RWPE2 (cell line): ENCODE results near the gene CCDC200.
"Not testable (repeated sequence)": the region's sequence is repeated elsewhere in the genome, so short reads cannot be mapped to it uniquely, and the experiment has no call there.

Source experiments
- ATAC-seq: fragments of 200-7000 bp; cut with Tn5 transposase; 3 replicates; pipeline ENCODE4 v1.9.1; 2021; ENCODE audit warnings: low read depth
- DNase-seq: peaks from one replicate; pipeline ENCODE4 v3.0.0-alpha.2; 2020; ENCODE audit warnings: low spot score
- H3K27ac ChIP-seq: fragments of 450-650 bp; 2 replicates; pipeline ENCODE4 v1.5.1; 2017; ENCODE audit warnings: mild to moderate bottlenecking; ENCODE audit not compliant: poor library complexity, severe bottlenecking
- H3K27me3 ChIP-seq: fragments of 250-450 bp; sonication (Bioruptor Pico); 2 replicates; pipeline ENCODE4 v1.5.1; 2021; ENCODE audit warnings: mild to moderate bottlenecking, moderate library complexity; ENCODE audit not compliant: insufficient read depth, poor library complexity, severe bottlenecking
- H3K36me3 ChIP-seq: fragments of 250-450 bp; sonication (Bioruptor Pico); 2 replicates; pipeline ENCODE4 v1.5.1; 2020; ENCODE audit warnings: low read depth, mild to moderate bottlenecking, moderate library complexity
- H3K4me1 ChIP-seq: fragments of 250-450 bp; sonication (Bioruptor Pico); 2 replicates; pipeline ENCODE4 v1.5.1; 2021; ENCODE audit warnings: mild to moderate bottlenecking, moderate library complexity; ENCODE audit not compliant: insufficient read depth, poor library complexity, severe bottlenecking
- H3K4me3 ChIP-seq: fragments of 250-450 bp; sonication (Bioruptor Pico); 2 replicates; pipeline ENCODE4 v1.5.1; 2021; ENCODE audit warnings: mild to moderate bottlenecking, moderate library complexity; ENCODE audit not compliant: severe bottlenecking
- H3K9me3 ChIP-seq: fragments of 250-450 bp; sonication (Bioruptor Pico); 2 replicates; pipeline ENCODE4 v1.5.1; 2021; ENCODE audit warnings: mild to moderate bottlenecking, moderate library complexity; ENCODE audit not compliant: severe bottlenecking
- TF ChIP-seq, protein P1 (sequence below): fragments of 450-650 bp; IDR thresholded peaks from one replicate; pipeline ENCODE4 v1.5.1; 2017; ENCODE audit warnings: mild to moderate bottlenecking, moderate library complexity; ENCODE audit not compliant: poor library complexity, severe bottlenecking

Gene CCDC200

DNA sequence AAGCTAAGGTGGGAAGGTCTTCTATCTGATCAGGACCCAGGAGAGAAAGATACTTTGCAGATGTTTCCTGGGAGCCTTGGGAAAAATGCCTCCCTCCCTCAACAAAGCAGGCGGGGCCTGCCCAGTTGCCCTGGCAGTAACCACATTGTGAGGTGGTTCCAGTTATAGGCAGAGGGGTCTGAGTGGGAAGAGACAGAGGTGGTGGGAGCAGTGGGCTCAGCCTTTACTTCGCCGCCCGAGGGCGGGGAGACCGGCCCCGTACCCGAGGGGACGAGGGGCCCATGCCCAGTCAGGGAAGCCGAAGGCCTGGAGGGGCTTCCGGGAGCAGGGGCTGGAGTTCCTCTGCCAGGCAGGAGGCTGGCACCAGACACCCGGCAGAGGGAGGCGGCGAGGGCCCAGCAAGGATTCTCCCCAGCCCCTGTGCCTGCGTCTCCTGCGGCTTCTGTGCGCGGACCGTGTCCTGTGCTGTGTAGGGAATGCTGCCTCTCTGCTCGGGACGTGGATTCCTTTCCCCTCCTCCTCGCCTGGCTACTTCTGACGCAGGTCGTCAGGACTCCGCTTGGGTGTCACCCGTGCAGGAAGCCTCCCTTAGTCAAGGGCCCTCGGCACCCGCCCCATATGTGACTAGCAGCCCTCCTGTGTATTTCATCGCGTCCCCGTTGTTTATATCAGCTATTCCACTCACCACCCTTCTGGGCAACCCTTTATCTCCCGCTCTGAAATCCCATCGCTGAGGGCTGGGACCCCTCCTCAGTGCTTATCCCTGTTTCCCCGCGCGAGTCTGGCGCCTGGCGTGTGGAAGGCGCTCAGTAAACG is 3.0 kb upstream of the CCDC200 start:
- H3K9me3 ChIP-seq, H3K4me3 ChIP-seq, H3K27ac ChIP-seq, H3K4me1 ChIP-seq, H3K27me3 ChIP-seq, H3K36me3 ChIP-seq, DNase-seq: not testable (repeated sequence)
- 0 out of 3 replicates have a peak, but pooled peaks have one; percentile 14 for ATAC-seq

DNA sequence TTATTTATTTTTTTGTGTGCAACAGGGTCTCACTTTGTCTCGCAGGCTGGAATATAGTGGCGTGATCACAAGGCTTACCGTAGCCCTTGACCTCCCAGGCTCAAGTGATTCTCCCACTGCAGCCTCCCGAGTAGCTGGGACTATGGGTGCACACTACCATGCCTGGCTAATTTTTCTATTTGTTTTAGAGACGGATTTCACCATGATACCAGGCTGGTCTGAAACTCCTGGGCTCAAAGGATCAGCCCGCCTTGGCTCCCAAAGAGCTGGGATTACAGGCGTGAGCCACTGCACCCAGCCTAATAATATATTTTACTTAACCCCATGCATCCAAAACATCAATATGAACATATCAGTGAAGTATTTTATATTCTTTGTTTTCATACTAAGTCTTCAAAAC is 2.0 kb downstream of the CCDC200 start:
- no peaks in the 10 kb centered on the region for H3K36me3 ChIP-seq
- H3K9me3 ChIP-seq: no peaks in the 10 kb centered on the region
- TF ChIP-seq, protein P1, sequence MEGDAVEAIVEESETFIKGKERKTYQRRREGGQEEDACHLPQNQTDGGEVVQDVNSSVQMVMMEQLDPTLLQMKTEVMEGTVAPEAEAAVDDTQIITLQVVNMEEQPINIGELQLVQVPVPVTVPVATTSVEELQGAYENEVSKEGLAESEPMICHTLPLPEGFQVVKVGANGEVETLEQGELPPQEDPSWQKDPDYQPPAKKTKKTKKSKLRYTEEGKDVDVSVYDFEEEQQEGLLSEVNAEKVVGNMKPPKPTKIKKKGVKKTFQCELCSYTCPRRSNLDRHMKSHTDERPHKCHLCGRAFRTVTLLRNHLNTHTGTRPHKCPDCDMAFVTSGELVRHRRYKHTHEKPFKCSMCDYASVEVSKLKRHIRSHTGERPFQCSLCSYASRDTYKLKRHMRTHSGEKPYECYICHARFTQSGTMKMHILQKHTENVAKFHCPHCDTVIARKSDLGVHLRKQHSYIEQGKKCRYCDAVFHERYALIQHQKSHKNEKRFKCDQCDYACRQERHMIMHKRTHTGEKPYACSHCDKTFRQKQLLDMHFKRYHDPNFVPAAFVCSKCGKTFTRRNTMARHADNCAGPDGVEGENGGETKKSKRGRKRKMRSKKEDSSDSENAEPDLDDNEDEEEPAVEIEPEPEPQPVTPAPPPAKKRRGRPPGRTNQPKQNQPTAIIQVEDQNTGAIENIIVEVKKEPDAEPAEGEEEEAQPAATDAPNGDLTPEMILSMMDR: no peak
- H3K27ac ChIP-seq: no peak overlapping the region
- no peak for ATAC-seq
- DNase-seq: no peak
- no peak overlapping the region for H3K4me3 ChIP-seq
- no peaks in the 10 kb centered on the region for H3K27me3 ChIP-seq
- no peaks in the 10 kb centered on the region for H3K4me1 ChIP-seq

DNA sequence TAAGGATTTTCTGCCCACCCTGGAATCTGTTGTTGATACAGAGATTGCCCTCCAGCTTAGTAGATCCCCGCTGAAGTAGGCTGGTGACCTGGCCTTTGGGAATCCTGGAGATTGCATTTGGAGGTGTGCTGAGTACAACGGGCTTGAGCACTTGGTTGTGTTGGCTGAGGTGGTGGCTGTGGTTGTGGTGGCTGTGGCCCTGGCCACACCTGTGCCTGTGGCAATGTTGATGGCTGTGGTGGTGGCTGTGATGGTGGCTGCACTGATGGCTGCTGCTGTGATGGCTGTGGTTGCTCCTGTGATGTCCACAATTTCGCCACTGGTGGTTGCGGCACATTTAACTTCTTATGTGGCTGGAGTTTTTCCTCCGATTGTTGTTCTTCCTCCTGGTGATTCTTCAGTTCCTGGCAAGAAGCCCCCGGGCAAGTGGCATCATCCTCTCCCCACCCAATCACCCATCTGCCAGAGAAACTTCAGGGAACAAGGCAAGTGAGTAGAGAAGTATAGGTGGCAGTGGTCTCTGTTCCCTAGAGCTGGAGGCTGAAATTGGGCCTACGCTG is 4.2 kb downstream of the CCDC200 start:
- DNase-seq (no peak), ATAC-seq (no peak; the same call in 2 of the 3 replicates)
- Histone ChIP-seq H3K27ac (no peak overlapping the region), H3K4me1 (no peaks in the 10 kb centered on the region), H3K36me3 (no peaks in the 10 kb centered on the region), H3K9me3 (no peaks in the 10 kb centered on the region), H3K4me3 (no peak overlapping the region), H3K27me3 (no peaks in the 10 kb centered on the region)
- TF ChIP-seq, protein P1: no peak

DNA sequence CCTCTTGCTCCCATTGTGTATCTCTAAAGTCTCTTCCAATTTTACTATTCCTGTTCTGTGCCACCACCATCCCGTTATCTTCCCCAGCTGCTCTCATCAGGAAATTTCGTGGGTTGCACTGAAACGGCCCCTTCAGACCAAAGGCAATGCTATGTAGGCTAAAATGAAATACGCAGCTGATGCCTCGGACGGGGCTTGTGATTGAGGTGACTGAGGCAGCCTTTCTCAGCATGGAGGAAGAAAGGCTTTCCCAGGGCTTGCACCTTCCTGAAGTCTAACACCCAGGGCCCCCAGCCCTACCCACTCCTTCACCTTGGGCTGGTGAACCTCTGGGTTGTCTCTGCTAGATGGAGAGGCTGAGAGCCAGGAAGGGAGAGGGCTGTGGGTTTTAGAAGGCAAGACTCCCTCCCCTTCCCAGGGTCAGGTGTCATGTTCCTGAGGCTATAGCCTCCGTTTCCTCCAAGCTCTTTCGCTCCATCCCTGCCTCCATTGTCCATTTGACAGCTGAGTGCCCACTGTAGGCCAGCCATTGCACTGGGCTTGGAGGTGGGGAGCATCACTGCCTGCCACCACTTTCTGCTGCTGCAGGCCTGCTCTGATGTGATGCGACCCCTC is 7.8 kb downstream of the CCDC200 start:
- TF ChIP-seq, protein P1: no peak
- Histone ChIP-seq H3K27me3 (no peaks in the 10 kb centered on the region), H3K36me3 (no peaks in the 10 kb centered on the region), H3K9me3 (no peaks in the 10 kb centered on the region), H3K4me3 (no peak overlapping the region), H3K27ac (no peak overlapping the region), H3K4me1 (no peaks in the 10 kb centered on the region)
- ATAC-seq (no peak), DNase-seq (no peak)

DNA sequence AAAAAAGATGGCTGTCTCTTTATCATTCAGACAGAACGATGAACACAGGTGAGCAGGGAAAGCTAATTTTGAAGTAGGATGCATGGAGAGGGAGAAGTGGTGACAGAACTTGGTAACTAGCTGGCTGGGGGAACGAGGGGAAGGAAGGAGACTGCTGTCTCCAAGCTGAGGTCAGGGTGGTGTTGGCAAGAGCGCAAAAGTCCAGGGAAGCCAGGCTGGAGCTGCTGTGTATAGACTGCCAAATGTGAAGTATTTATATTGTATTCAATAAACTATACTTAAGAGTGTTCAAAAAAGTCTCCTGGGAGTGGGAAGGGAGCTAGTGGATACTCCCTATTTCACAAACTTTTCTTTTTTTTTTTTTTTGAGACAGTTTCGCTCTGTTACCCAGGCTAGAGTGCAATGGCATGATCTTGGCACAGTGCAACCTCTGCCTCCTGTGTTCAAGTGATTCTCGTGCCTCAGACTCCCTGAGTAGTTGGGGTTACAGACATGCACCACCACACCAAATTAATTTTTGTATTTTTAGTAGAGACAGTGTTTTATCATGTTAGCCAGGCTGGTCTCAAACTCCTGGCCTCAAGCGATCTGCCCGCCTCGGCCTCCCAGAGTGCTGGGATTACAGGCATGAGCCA is 8.6 kb downstream of the CCDC200 start:
- DNase-seq (no peak), ATAC-seq (no peak)
- no peaks in the 10 kb centered on the region for H3K27me3 ChIP-seq
- H3K4me3 ChIP-seq: no peak overlapping the region
- H3K4me1 ChIP-seq: no peaks in the 10 kb centered on the region
- H3K36me3 ChIP-seq: no peaks in the 10 kb centered on the region
- no peak overlapping the region for H3K27ac ChIP-seq
- H3K9me3 ChIP-seq: no peaks in the 10 kb centered on the region
- TF ChIP-seq, protein P1: no peak
